Right renal cortex interstitium (tissue), 3 donors: Measurements from ENCODE around the gene NMRK2. TPM values are rescaled to one million over a fixed set of nuclear protein-coding genes. Genes with fewer than 3 reads are reported as not detected.
A peak's percentile ranks its signal among the peaks of the same experiment; 100 is the strongest.
"Not testable (repeated sequence)": the region's sequence is repeated elsewhere in the genome, so short reads cannot be mapped to it uniquely, and the experiment has no call there.

ENCODE experiments used
- DNase-seq, 3 donors: peaks; one replicate each; pipeline ENCODE4 v3.0.0-alpha.2; 2013; ENCODE audit warnings: low read depth in 3 of 3, low spot score in 2 of 3
- polyA plus RNA-seq, 3 donors: library from polyadenylated mRNA; unstranded; fragments of 120-200 nt; gene quantifications; one replicate each; pipeline ENCODE4 v1.2.1, GENCODE V29; 2013; ENCODE audit not compliant: insufficient read length in 3 of 3

NMRK2 gene
- polyA plus RNA-seq, 3 donors: 0.14 to 0.50 (median 0.27) TPM

DNA sequence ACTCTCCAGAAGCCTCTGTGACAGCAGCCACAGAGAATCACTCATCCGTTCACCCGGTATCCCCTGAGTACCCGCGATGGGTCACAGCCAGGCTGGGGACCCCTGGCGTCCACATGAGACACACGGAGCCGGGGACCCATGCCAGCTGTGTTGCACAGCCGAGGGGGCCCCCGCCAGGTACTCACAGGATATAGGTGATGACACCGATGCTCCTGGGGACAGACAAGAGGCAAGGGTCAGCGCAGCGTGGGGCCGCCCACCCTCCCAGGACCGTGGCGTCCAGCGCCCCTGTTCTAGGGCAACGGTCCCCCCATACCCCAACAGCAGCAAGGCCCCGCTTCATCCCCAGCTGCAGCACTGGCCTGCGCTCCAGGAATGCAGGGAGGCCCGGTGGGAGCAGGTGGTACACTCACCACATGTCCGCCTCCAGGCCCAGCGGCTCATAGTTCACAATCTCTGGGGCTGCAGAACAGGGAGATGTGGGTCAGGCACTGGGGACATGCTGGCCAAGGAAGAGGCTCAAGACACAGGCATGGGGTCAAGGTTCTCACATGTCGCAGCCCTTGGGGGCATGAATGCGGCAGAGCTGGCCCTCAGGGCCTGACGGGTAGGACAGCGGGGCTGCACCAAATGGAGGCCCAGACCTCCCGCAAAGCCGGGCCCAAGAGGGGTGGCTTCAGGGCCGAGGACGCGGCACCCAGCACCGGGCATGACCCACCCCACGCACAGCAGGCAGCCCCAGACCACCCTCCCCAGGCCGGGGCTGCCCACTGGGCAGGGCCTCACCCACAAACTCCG lies 30.8 kb downstream of the NMRK2 start:
- no peak for DNase-seq

DNA sequence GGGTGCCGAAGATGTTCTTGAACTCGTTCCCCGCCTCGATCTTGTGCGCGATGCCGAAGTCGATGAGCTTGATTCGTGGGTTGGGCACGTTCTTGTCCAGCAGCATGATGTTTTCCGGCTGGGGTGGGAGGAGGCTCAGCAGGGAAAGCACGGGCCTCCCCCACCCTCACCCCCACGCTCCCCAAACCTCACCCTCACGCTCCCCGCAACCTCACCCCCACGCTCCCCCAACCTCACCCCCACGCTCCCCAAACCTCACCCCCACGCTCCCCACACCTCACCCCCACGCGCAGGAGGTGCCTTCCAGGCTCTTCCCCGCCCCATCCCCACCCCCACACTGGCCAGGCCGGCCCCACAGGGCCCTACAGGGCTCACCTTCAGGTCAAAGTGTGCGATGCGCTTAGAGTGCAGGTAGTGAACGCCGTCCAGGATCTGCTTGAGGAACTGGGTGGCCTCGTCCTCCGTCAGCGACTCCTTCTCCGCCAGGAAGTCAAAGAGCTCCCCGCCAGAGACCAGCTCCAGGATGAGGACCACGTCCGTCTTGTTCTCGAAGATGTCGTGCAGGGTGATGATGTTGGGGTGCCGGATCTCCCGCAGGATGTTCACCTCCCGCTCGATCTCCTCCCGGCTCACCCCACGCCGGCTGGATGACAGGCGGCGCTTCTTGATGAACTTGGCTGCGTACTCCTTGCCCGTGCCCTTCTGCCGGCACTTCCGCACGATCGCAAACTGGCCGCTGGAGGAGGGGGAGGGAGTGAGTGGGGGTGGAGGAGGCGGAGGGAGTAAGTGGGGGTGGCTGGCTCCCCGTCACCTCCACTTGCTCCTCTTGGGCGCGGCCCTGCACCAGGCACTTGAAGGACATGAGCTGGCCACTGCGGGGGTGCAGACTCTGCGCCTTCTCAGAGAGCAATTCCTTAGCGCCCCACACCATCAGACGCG lies 31.7 kb downstream of the NMRK2 start:
- DNase-seq: no peak

DNA sequence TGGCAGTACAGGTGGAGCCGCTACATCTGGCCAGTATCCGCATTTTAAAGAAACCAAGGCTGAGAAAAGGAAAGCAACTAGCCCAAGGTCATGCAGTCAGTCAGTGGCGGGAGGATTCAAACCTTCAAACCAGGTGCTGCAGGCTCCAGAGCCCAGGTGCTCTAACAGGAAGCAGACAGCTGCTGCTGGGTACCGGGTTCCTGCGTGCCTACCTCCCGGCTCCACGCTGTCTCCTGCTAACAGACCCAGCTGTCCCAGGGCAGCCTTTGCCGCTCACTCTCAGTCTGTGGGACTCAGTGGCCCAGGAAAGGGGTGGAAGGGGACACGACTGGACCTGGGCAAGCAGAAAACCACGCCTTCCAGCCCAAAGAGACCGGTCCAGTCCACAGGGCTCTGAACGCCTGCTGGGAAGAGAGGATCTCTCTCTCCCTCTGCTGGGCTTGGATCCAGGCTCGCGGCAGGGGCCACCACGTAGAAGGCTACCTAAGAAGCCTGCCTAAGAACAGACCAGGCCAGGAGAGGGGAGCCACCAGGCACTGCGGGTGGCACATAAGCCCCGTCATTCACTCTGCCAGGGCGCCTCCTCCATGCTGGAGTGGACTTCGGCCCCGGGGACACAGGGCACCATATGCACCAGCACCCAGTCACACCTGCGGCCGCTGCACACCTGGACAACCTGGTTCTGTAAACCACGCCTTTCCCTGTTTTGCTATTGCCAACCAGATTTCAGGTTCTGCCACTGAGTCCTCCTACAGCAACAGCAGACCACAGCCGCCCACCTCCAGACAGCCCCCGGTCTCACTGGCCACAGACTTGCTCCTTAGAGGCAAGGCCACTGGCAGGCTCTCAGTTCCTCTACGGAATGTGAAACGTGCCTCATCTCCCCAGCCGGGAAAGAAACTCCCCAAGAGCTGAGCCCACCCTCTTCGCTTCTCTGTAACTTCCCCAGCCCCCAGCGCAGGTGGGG lies 33.5 kb downstream of the NMRK2 start:
- DNase-seq: no peak

DNA sequence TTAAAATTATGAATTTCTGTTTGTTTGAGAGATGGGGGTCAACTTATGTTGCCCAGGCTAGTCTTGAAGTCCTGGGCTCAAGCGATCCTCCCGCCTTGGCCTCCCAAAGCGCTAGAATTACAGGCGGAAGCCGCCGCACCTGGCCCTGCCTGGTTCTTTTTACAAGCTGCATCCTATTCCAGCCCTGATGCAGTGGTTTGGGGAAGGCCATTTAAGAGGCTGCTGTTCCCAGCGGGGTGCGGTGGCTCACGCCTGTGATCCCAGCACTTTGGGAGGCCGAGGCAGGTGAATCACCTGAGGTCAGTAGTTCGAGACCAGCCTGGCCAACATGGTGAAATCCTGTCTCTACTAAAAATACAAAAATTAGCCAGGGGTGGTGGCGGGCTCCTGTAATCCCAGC lies 35.1 kb downstream of the NMRK2 start:
- not testable (repeated sequence) for DNase-seq

DNA sequence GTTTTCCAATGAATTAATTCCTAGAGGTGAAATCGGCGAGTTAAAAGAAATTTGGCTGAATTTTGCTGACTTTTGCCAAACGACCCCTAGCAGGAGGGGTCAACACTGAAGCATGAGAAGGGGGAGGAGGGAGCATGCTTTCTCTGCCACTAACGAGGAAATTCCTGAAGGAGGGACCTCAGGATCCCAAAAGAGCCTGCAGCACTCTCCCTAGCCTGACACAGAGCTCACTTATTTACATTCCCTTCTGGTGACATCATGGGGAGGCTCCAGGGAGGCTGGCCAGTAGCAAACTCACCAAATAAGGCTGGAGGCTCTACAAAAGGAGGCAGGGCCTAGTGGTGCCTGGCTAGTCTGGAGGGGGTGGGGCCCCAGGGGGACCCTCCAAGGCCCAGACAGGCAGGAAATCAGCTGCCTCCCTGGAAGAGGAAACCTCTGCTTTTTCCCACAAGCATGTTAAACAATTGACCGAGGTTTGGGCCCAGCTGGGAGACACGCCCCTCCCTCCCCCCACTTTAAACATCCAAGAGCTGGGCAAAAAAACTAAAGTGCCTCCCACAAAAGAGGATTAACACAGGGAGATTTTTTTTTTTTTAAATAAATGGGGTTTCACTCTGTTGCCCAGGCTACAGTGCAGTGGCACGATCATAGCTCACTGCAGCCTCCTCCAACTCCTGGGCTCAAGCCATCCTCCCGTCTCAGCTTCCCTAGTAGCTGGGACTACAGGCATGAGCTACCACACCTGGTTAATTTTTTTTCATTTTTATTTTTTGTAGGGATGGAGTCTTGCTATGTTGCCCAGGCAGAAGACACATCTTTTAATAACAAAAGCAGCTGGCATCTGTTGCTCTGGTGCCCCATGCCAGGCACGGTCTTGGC lies 35.9 kb downstream of the NMRK2 start:
- peak; percentile 75 to 81 (median 80) for DNase-seq

DNA sequence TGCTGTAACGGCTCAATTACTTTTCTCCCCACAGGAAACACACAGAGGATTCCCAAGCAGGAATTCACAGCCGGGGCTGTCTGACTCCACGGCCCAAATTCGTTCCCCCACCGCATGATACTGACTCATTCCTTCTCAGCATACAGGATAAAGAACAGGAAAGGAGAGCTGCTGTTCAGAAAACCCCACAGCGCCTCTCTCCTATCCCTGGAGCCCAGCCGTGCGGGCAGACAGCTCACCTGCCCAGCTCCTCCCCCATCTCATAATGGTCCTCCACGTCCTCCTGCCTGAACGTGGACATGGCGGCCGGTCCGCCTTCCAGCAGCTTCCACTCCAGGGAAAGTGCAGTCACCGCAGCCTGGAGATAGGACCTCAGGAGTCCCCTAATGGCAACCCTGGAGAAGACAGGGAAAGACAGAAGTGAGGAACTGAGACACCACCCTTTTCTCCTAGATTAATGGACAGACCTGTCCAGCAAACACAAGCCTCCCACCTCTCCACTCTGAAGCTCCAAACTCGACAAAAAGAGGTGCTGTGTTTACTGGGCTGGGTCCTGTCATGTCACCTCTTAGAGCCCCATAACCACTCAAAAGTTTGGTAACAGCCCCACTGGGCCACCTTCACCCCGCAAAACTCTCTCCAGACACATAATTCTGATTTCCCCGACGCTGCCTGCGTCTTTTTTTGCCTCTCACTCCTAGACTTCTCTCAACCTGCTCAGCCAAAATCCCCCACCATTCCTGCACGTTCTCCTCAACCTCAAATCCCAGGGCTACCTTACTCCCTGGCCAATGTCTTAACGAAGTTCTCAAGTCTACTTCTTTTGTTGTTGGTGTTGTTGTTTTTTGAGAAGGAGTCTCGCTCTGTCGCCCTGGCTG lies 36.8 kb downstream of the NMRK2 start:
- no peak for DNase-seq

DNA sequence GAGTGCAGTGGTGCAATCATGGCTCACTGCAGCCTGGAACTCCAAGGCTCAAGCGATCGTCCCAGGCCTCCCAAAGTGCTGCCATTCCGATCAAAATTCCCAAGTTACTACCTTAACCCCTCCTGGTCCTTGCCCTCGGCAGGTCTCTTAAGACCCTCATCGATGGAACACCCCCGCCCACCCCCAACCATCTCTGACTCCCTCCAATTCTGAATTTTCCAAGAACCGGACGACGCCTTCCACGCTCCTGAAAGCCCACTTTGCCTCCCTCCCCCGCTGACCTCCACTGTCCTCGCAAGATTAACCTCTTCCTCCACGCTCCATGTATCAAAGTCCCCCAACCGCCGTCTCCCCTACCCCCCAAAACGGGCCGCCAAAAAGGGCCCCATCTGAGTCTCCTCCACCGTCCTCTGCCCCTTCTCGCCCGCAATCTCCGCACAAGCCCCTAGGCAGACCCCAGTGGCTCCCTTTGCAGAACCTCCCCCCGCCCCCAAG lies 37.5 kb downstream of the NMRK2 start:
- DNase-seq: no peak

DNA sequence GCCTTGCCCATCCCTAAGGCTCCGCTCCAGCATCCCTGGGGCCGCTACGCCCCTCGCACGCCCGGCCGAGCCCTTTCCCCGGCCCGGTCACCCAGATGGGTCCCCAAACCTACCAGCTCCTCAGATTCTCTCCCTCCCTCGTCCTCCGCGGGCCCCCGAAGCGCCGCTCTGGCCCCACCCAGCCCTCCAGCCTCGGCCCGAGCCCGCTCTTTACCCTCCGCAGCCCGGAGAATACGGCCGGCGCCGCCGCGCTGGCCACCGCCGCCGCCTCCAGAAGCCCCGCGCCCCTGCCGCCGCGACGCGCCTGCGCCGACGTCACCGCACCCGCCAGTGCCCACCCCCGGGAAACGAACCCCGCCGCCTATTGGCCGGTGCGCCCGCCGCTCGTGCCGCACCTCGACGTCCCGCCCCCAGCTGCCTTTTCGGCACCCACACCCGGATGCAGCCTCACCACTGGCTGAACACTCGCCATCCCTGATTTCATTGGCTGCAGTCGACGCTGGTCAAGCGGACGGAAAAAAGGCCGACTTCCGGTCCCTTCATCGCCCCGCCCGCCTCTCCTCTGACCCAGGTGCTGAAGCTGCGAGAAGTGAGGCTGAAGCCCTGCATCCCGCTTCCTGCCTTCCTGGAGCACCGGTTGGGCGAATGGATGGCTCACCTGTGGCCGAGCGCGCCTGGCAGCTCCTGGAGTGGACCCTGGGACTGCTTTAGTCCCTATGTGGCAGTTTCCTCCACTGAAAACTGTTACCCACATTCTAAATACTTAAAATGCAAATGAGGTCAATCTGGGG lies 38.1 kb downstream of the NMRK2 start, which contains the start of gene DAPK3:
DAPK3 (minus strand) TSS at position 292 of the 791 bp plus-strand sequence. CDS start 1,364 bp downstream, outside the sequence.
- peak; percentile 88 to 95 (median 89) for DNase-seq

DNA sequence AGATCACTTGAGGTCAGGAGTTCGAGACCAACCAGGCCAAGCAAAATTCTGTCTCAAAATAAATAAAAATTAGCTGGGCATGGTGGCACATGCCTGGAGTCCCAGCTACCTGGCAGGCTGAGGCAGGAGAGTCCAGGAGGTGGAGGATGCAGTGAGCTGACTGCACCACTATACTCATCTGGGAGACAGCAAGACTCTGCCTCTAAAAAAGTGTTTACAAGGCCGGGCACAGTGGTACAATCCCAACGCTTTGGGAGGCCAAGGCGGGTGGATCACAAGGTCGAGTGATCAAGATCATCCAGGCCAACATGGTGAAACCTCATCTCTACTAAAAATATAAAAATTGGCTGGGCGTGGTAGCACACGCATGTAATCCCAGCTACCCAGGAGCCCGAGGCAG lies 42.3 kb downstream of the NMRK2 start:
- DNase-seq: no peak

DNA sequence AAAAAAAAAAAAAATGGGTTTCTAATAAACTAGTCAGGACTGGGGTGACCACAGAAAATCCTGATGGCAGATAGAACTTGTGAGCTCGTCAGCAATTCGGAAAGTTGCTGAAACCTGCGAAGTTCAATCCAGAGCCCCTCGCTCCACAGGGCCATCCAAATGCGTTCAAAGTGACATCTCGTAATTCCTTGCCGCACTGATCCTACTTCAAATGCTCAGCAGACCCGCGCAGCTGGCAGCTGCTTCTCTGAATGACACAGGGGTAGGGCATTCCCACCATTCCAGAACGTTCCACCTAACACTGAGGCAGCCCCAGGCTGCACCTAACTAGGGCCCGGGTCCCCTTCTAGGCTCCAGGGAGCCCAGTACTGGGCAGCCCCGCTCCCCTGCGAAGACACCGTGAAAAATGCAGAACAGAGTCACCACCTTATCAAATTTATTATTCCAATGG lies 42.8 kb downstream of the NMRK2 start:
- DNase-seq: no peak

DNA sequence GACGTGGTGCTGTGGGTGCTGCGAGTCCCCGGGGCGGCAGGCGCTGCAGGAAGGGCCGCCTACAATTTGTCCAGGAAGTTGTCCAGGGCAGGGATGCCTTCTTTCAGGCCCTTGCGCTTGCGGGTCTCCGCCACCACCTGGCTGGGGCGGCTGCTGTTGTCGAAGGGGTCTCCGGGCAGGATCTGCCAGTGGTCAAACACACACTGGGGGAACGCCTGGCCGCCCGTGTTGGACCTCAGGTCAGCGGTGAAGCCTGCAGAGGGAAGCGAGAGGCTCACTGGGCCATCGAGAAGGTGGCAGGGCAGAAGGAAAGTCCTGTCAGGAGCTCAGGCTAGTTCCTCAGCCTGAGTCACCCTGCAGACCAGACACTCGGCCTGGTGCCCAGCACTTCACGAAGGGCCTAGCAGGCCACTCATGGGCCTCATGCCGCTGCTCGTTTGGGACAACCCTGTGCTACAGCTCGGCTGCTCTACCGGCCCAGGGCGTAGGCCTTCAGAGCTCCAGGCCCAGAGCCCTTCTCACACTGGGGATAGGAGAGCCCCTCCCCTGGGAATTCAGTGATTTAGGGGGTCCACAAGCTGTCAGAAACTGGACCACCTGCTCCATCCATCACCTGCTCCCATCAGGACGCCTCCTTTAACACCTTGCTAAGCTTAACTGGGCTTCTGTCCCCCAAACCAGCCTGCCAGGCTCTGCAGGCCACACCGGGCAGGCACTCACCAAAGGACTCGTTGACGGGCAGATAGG lies 43.8 kb downstream of the NMRK2 start:
- no peak for DNase-seq

DNA sequence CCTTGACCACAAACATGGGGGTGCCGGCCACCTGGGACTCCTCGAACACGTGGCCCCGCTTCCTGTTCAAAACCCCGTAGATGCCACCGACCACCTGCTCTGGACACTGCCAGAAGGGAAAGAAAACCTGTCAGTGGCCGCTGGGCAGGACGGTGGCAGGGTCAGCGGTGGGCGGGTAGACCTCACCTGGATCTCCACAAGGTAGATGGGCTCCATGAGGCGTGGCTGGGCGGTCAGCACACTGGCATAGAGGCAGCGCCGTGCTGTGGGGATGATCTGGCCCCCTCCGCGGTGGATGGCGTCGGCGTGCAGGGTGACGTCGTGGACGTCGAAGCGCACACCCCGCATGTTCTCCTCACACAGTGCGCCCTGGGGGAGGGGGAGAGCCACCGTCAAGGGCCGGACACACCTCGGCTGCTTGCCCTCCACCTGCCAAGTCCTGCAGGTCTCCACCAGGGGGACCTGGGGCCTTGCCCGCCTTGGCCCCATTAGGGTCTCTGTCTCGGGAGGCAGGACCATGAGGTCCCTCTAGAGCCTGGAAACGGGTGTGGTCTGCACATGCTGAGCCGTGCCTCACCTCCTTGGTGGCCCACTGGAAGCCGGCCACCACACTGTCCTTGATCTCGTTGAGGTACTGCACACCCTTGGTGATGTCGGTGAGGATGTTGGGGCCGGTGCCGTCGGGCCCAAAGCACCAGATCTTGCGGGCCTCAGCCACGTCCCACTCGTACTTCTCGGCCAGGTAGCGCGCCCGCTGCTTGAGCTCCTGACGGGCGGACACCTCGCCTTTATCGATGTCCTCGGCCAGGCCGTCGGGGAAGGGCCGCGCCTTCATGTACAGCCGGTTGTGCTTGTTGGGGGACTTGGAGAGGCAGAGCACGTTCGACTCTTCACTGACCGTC lies 44.6 kb downstream of the NMRK2 start:
- no peak for DNase-seq

DNA sequence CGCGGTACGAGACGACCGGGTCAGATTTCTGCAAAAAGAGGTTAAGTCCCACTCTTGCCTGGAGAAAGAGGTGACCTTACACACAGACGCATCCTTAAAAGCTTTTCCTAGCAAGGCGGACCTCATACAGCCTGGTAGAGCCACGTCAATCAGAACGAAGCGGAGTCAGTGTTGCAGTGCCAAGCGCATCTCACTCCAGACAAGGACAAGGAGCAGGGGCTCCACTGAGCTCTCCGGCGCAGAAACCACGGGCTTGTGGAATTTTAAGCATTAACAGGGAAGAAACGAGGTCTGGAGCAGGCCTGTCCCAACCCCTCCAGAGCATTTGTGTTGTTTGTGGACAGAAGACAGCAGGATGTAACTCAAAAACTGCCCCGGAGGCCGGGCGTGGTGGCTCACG lies 45.3 kb downstream of the NMRK2 start:
- DNase-seq: no peak

DNA sequence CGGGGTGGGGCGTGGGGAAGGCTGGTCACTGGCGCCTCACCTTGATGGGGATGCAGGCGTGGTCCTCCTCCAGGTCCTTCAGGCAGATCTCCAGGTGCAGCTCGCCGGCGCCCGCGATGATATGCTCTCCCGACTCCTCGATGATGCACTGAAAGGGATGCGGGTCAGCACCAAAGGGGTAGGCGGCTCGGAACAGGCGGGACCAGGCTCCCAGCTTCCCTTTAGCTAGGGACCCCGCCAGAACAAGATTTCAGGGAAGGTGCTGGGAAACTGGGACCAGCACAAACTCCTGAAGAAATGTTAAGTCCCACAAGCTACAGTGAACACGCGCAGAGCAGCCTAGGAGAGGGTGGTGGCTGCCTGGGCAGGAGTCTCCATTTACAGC lies 46.4 kb downstream of the NMRK2 start:
- no peak for DNase-seq

DNA sequence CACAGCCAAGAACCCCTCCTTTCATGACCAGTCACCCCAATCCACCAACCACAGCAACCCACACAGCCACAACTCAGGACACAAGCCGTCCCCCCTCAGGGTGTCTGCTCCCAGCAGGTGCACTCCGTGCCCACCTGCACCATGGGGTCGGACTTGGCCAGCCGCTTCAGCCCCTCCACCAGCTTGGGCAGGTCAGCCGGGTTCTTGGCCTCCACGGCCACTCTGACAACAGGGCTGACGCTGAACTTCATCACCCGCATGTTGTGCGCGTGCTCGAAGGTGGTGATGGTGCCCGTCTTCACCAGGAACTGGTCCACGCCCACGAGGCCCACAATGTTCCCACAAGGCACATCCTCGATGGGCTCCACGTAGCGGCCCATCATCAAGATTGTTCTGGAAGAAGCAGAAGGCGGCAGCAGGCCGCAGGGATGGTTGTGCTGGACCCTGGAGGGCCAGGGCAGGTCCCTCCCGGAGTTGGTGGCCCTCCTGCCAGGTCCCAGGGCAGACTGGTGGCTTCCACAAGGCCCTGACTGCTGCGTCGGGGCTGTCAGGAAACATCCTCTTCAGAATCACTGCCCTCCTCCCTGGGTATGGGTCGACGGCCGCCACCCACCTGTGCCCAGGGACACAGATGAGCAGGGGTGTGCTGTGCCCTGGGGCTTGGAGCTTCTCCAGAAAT lies 46.9 kb downstream of the NMRK2 start:
- no peak for DNase-seq
